NCI-H187 treated with DMSO at 0.1 percent for 48 hours (cell line): ENCODE results near the gene ABITRAM.
"Not testable (repeated sequence)": the region's sequence is repeated elsewhere in the genome, so short reads cannot be mapped to it uniquely, and the experiment has no call there.

Experiments
- DNase-seq: peaks from one replicate; lab custom pipeline; 2025; lab: John Stamatoyannopoulos, UW

The ABITRAM gene

GRCh38 chr9:108934323-108934893, at the start of gene ABITRAM:
Gene ABITRAM (plus strand): TSS chr9:108934400. CDS start chr9:108934487, 87 bp downstream.
- DNase-seq, result peak; percentile 1

GRCh38 chr9:108884701-108885100, 49.5 kb upstream of the ABITRAM start:
- no peak for DNase-seq

GRCh38 chr9:108885643-108886348, 48.4 kb upstream of the ABITRAM start:
- DNase-seq, result no peak

DNA sequence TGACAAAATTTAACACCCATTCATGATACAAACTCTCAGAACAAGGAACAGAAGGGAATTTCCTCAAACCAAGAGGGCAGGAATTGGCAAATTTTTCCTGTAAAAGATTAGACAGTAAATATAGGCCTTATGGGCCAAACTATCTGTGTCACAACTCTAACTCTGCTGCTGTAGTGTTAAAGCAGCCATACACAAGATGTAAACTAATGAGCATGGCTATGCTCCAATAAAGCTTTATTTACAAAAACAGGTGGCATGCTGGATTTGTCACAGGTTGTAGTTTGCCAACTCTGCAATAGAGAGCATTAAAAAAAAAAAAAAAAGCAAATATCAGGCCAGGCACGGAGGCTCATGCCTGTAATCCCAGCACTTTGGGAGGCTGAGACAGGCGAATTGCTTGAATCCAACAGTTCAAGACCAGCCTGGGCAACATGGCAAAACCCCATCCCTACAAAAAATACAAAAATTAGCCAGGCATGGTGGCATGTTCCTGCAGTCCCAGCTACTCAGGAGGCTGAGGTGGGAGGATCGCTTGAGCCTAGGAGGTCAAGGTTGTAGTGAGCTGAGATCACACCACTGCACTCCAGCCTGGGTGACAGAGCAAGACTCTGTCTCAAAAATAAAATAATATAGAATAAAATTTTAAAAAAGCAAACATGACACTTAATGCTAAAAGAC, 47.5 kb upstream of the ABITRAM start:
- not testable (repeated sequence) for DNase-seq

GRCh38 chr9:108889649-108890067, 44.5 kb upstream of the ABITRAM start:
- no peak for DNase-seq

DNA sequence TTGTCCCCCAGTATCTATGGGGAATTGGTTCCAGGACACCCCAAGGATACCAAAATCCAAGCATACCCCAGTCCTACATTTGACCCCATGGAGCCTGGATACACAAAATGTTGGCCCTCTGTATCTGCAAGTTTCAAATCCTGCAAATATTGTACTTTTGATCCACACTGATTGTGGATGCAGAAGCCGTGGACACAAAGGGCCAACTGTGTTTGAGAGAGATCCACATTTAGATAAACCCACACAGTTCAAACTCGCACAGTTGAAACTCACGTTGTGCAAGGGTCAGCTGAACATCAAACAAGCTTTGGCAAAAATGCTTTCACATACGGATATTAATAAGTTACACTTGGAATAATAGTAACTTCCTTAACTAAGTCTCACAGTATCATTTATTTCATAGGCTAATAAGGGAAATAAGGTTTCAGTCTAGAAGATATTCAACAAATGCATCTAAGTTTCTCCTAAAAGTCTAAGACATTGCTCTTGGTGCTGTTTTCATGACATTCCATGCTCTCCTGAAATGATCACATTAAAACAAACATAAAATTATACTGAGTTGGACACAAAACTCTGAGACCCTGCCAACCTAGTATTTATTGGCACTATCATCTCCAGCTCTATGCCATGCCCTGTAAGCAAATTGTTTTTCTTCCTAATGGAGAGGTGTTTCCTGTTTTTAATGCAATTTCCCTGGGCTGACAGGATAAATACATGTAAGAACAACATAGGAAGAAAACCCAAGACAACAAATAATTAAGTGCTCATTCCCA, 39.8 kb upstream of the ABITRAM start:
- DNase-seq, result no peak

- no peak for DNase-seq
Observed at GRCh38 chr9:108897324-108898096, 36.7 kb upstream of the ABITRAM start.

- not testable (repeated sequence) for DNase-seq
Observed at GRCh38 chr9:108899023-108899695, 35.0 kb upstream of the ABITRAM start.

- no peak for DNase-seq
Observed at GRCh38 chr9:108900176-108900575, 34.0 kb upstream of the ABITRAM start.

DNA sequence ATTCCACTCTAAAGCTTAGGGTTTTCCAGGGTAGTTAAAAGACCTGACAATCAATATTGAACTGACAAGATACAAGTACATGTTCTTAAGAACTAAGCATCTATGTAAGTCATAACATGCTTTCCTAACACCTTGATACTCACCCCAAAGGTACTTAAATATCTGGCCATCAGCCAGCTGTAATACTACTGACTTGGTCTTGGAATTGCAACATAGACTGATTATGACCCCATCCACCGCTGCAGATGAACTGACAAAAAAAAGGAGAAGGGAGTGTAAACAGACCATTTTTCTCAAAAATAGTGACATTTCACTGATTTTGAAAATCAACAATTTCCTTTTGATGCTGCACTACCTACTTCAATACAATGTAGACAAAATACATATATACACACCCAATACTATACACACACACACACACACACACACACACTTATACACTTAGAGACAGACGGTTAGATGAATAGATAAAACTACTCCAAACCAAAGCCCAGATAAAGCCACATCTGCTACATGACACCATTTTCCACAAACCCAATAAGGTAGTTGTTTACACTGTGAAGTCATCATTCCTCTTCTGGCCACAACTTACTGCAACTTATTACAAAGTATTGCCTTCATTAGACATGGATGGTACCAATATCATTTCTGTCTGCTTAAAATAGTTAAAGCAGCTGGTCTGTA, 30.6 kb upstream of the ABITRAM start:
- no peak for DNase-seq

GRCh38 chr9:108904161-108904560, 30.0 kb upstream of the ABITRAM start:
- no peak for DNase-seq

GRCh38 chr9:108905494-108905893, 28.7 kb upstream of the ABITRAM start:
- no peak for DNase-seq

- no peak for DNase-seq
Observed at GRCh38 chr9:108910402-108910801, 23.8 kb upstream of the ABITRAM start.

GRCh38 chr9:108910914-108911313, 23.3 kb upstream of the ABITRAM start:
- DNase-seq, result no peak

DNA sequence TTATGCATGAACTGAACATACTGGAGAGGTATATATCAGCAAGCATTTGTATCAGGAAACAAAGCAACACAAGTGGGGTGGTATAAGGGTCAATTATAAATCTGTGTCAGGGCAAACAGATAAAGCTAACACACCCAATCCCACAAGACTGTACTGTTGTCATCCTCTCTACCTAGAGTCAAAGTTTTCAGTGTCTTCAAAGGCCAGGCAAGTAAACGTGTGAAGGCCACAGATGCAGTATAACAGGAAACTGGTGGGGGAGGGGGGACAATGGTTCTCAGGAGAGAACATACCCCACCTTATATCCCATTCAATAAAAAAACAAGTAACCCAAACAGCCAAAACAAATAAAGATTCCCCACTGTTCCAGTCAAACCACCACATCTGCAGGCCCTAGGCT, 22.4 kb upstream of the ABITRAM start:
- no peak for DNase-seq

DNA sequence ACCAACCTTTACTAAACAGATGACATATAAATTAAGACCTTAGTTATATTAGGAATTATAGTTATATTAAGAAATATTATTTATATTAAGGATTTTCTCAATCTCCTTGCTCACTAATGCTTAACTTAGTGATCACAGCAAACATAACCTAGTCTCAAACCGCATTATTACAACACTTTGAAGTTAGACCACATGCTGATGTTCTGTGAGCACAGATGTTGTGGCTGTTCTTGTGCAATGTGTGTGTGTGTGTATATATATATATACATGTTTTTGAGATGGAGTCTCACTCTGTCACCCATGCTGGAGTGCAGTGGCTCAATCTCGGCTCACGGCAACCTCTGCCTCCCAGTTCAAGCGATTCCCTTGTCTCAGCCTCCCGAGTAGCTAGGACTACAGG, 20.8 kb upstream of the ABITRAM start:
- DNase-seq, result no peak

DNA sequence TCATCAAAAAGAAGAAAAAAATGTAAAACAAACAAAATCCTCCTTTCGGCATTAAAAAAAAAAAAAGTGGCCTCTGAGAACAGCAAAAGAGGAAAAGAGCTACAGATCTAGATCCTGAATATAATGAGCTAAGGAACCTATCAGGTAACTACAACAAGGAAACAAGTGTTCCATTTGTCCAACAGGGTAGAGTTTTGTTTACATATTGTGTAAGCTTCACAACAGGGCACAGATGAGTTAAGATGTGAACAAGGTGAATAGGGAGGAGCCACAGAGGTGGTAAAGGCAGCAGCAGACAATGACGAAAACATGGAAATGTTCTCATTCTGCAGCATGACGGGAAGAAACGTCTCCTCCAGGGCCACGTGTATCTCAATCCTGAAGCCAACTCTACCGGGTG, 14.7 kb upstream of the ABITRAM start:
- DNase-seq, result no peak

DNA sequence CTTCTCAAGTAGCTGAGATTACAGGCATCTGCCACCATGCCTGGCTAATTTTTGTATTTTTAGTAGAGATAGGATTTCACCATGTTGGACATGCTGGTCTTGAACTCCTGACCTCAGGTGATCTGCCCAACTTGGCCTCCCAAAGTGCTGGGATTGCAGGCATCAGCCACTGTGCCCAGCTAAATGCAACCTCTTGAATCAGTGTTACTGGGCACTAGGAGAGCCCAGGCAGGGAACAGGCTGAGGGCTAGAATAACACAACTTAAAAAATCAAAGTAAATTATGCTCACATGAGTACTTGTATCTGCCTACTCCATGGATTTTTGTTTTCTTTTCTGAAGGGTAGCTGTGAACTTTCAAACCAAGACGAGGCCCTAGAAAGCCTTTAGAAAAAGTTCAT, 13.8 kb upstream of the ABITRAM start:
- DNase-seq, result not testable (repeated sequence)

DNA sequence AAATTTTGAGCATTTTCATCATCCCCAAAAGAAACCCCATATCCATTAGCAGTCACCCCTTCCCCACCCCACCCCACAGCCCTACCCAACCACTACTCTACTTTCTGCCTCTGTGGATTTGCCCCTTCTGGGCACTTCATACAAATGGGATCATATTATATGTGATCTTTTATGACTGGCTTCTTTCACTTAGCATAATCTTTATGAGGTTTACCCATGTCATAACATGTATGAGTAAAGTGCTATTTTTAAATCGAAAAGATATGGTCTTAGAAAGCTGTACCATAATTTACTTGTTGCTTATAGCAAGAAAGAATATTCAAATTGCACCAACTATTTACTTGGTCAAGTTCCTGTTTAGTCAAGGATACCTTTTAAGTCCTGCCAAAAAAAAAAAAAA, 13.0 kb upstream of the ABITRAM start:
- no peak for DNase-seq

- DNase-seq, result no peak
Observed at GRCh38 chr9:108924466-108924865, 9.7 kb upstream of the ABITRAM start.

DNA sequence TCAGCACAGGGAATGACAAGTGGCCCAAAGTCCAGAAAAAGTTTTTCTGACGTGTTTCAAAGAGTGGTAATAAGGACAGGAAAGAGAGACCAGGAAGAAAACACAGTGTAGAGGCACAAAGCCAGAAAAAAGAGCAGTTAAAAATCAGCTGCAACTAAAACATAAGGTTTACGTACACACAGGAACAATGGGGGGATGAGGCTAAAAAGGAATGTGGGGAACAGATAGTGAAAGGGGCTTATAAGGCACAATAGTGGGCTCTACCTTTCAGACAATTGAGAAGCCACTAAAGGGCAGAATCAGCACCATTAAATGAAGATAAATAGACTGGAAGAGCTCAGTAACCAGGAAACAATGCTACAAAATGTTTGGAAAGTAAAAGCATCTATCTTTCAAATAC, 5.8 kb upstream of the ABITRAM start:
- no peak for DNase-seq
